ENCODE results near the gene SERPINH1. TPM values are rescaled to one million over a fixed set of nuclear protein-coding genes. Genes with fewer than 3 reads are reported as not detected.

The SERPINH1 gene
- total and polyA plus RNA-seq, 7 donors = 11.6 to 43.3 (median 28.8) TPM

- no peaks in the 10 kb centered on the region for H3K27me3 ChIP-seq (ENCODE audit: insufficient read depth in 3 of 3, low read length in 2 of 3)
- ATAC-seq (no peak), DNase-seq (no peak)
Observed at GRCh38 chr11:75567971-75568370, 5.9 kb downstream of the SERPINH1 start.

GRCh38 chr11:75568616-75569219 is 6.7 kb downstream of the SERPINH1 start:
- TF ChIP-seq CTCF (IDR thresholded peaks at IDR 0.05) = no peak
- Histone ChIP-seq H3K36me3 (ENCODE audit: insufficient read depth in 1 of 2, low read depth in 1 of 2) (peaks cover 16 to 78% of the 10 kb centered on the region in 2 donors), H3K4me1 (peaks cover 33% of the 10 kb centered on the region), H3K27me3 (ENCODE audit: insufficient read depth in 3 of 3, low read length in 2 of 3) (no peaks in the 10 kb centered on the region), H3K4me3 (no peak overlapping the region), H3K27ac (no peak overlapping the region), H3K9me3 (no peaks in the 10 kb centered on the region)
- intact Hi-C loops (cut with DNase I) = loop anchor here in 1 of 2 donors (10.0 kb wide), 1 partner anchor 136 kb away; no protein-coding TSS in a partner anchor
- 82 to 87% (median 86%) methylated on average over 14 of the region's 14 CpGs for WGBS, 3 donors
- DNase-seq (no peak), ATAC-seq (no peak)

More at GRCh38 chr11:75567971-75568370, 5.9 kb downstream of the SERPINH1 start:
- Histone ChIP-seq H3K4me3 (no peak overlapping the region), H3K36me3 (ENCODE audit: insufficient read depth in 1 of 2, low read depth in 1 of 2) (peaks cover 16 to 70% of the 10 kb centered on the region in 2 donors), H3K9me3 (no peaks in the 10 kb centered on the region), H3K4me1 (peaks cover 37% of the 10 kb centered on the region), H3K27ac (no peak overlapping the region)
- intact Hi-C loops (cut with DNase I) = loop anchor here in 1 of 2 donors (10.0 kb wide), 1 partner anchor 137 kb away; no protein-coding TSS in a partner anchor
- TF ChIP-seq CTCF (IDR thresholded peaks at IDR 0.05) = no peak
- WGBS, 3 donors = 89 to 92% (median 90%) methylated on average over 6 of the region's 6 CpGs

GRCh38 chr11:75570559-75571139 is 8.6 kb downstream of the SERPINH1 start:
- no peak for DNase-seq
- intact Hi-C loops (cut with DNase I) = no loop called here
- Histone ChIP-seq H3K9me3 (no peaks in the 10 kb centered on the region), H3K36me3 (ENCODE audit: insufficient read depth in 1 of 2, low read depth in 1 of 2) (peaks cover 16 to 83% of the 10 kb centered on the region in 2 donors), H3K27me3 (ENCODE audit: insufficient read depth in 3 of 3, low read length in 2 of 3) (no peaks in the 10 kb centered on the region), H3K27ac (no peak overlapping the region), H3K4me3 (no peak overlapping the region), H3K4me1 (peaks cover 15% of the 10 kb centered on the region)
- 60 to 69% (median 67%) methylated on average over 9 of the region's 9 CpGs for WGBS, 3 donors
- no peak for TF ChIP-seq CTCF (IDR thresholded peaks at IDR 0.05)
- ATAC-seq = no peak

GRCh38 chr11:75571625-75572024 is 9.6 kb downstream of the SERPINH1 start:
- TF ChIP-seq CTCF (IDR thresholded peaks at IDR 0.05) = no peak
- no peak for DNase-seq

More at GRCh38 chr11:75571625-75572024, 9.6 kb downstream of the SERPINH1 start:
- no peak for ATAC-seq
- peaks cover 10% of the 10 kb centered on the region for H3K4me1 ChIP-seq
- no peaks in the 10 kb centered on the region for H3K27me3 ChIP-seq (ENCODE audit: insufficient read depth in 3 of 3, low read length in 2 of 3)
- H3K4me3 ChIP-seq = no peak overlapping the region
- H3K9me3 ChIP-seq = no peaks in the 10 kb centered on the region
- intact Hi-C loops (cut with DNase I) = no loop called here
- peaks cover 13 to 76% of the 10 kb centered on the region in 2 donors for H3K36me3 ChIP-seq (ENCODE audit: insufficient read depth in 1 of 2, low read depth in 1 of 2)
- H3K27ac ChIP-seq = no peak overlapping the region
- 95 to 97% (median 95%) methylated on average over 14 of the region's 14 CpGs for whole genome bisulfite sequencing, 3 donors

Data from psoas muscle (tissue), 8 donors.